GM12875 (cell line): ENCODE results near the gene CACFD1.

ENCODE experiments used
- H3K4me3 ChIP-seq: one replicate; pipeline ENCODE4 v1.5.1; 2011; ENCODE audit warnings: low read depth, low read length, control low read depth
- TF ChIP-seq, protein P1 (sequence below): IDR thresholded peaks from 2 replicates; pipeline ENCODE4 v1.5.1; 2011; ENCODE audit warnings: low read depth, mild to moderate bottlenecking, control low read depth, inconsistent platforms, low read length, moderate library complexity, borderline replicate concordance; ENCODE audit not compliant: insufficient read depth

CACFD1 gene

DNA sequence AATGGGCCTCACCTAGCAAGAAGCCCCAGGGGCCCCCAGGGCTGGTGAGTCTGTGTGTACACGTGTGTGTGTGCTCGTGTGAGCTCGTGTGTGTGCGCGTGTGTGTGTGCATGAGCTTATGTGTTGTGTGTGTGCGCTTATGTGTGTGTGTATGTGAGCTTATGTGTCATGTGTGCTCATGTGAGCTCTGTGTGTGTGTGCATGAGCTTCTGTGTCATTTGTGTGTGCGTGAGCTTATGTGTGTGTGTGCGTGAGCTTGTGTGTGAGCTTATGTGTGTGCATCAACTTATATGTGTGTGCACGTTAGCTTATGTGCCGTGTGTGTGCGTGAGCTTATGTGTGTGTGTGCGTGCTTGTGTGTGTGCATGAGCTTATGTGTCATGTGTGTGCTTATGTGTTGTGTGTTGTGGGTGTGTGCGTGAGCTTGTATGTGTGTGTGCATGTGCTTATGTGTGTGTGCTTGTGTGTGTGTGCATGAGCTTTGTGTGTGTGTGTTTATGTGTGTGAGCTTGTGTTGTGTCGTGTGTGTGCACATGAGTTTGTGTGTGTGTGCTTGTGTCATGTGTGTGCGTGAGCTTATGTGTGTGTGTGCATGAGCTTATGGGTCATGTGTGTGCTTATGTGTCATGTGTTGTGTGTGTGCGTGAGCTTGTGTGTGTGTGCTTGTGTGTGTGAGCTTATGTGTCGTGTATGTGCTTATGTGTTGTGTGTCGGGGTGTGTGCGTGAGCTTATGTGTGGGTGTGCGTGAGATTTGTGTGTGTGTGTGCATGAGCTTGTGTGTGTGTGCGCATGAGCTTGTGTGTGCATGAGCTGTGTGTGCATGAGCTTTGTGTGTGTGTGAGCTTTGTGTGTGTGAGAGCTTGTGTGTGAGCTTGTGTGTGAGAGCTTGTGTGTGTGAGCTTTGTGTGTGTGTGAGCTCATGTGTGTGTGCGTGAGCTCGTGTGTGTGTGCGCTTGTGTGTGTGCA, 35.8 kb downstream of the CACFD1 start:
- TF ChIP-seq, protein P1, sequence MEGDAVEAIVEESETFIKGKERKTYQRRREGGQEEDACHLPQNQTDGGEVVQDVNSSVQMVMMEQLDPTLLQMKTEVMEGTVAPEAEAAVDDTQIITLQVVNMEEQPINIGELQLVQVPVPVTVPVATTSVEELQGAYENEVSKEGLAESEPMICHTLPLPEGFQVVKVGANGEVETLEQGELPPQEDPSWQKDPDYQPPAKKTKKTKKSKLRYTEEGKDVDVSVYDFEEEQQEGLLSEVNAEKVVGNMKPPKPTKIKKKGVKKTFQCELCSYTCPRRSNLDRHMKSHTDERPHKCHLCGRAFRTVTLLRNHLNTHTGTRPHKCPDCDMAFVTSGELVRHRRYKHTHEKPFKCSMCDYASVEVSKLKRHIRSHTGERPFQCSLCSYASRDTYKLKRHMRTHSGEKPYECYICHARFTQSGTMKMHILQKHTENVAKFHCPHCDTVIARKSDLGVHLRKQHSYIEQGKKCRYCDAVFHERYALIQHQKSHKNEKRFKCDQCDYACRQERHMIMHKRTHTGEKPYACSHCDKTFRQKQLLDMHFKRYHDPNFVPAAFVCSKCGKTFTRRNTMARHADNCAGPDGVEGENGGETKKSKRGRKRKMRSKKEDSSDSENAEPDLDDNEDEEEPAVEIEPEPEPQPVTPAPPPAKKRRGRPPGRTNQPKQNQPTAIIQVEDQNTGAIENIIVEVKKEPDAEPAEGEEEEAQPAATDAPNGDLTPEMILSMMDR = no peak
- no peak overlapping the region for H3K4me3 ChIP-seq

DNA sequence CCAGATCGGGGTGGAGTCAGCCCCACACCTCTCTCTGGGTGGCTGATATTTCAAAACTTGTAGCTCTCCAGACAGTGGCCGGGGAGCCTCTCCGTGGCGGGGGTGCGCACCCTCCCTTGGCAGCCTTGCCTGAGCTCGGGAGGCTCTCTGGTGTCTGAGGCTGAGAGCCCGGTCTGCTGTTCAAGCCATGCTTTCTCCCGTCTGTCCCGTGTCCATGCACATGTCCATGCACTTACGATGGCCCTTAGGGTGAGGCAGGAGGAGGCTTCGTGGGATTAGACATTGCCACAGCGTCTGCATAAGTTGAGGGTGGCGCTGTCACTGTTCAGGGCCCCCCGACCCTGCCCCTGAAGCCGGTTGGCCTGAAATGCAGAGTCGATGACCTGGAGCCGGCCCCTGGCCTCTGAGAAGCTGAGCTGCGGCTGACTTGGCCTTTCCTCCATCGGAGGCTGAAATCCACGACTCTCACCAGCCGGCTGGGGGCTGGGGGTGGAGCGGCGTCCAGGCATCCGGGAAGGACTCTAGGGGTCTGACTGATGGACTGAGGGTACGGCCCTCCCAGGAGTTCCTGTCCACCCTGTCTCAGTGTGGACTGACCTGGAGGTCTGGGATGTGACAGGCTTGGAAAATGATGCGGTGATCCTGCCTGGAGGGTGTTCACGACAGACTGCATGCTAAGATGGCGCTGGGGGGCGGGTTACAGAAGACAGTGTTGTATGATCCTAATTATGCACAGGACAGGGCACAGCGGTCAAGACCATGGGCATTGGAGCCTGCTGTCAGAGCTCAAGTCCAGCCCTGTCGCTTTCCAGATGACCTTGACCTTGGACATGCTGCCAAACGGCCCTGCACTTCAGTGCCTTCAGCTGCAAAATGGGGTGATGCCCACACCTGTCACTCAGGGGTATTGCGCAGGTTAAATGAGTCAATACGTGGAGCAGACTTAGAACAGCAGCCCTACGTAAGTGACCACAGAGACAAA, 37.4 kb downstream of the CACFD1 start:
- no peak overlapping the region for H3K4me3 ChIP-seq
- TF ChIP-seq, protein P1 = no peak

DNA sequence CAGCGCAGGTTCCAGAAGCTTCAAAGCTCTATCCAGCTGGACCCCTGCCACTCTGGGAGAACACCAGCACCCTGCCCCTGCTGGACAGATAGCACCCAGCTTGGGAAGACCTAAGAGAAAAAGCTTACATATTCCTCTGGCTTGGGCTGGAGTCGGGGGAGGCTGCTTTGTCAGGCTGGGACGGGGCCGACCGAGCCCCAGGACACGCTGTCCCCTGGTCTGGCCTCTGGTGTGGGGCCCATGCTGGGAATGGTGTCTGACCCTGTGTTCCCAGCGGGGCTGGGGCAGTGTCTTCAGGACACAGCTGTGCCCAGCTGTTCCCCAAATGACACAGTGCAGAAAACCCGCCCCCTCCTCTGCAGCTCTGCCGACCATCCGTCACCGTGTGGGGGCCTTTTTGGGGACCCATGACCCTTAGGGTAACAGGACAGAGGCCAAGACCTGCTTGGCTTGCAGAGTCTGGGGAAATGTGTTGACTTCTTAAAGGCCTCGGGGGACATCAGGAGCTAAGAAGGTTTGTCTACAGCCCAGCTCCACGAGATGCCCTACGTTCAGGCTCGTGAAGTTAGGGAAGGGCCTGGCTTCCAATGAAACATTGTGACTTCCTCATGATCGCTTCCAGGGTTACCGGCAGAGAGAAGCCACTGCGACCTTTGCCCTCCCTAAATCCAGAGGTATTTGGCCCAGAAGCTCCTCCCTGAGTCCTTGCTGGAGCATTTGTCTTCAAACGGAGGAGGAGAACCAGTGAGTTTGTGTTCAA, 39.5 kb downstream of the CACFD1 start:
- H3K4me3 ChIP-seq = no peak overlapping the region

DNA sequence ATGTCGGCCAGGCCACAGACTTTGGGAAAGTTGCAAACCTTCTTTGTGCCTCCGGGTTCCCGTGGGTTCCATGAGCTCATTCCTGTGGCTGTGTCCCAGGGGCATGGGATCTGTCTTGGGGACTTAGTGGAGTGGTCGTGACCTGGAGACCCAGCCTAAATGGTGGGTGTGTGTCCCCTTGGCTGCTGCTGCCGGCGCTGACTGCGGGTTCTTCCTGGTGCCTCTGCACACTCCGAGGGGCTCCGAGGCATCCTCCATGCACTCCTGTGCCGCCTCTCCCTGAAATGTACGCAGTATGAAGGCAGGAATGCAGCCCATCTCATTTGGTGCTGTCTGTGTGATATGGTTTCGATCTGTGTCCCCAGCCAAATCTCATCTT, 40.1 kb downstream of the CACFD1 start:
- TF ChIP-seq, protein P1 = no peak
- H3K4me3 ChIP-seq = no peak overlapping the region

More for the DNA sequence above, 39.5 kb downstream of the CACFD1 start:
- TF ChIP-seq, protein P1 = no peak

DNA sequence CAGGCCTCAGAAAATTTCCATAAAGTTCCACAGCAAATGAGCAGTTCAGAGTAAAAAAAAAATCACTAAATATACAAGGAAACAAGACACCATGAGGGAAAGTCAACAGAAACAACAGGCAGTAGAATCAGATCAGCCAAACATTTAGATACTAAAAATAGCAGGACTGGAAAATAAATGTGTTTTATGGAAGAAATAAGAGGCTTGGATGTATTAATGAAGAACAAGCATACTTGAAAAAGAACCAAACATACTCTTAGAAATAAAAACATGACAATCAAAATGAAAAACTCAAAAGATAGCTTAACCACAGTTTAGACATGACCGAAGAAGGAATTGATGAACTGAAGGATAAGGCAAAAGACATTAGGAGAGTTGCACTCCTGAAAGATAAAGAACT, 42.3 kb downstream of the CACFD1 start:
- TF ChIP-seq, protein P1 = no peak
- no peak overlapping the region for H3K4me3 ChIP-seq

DNA sequence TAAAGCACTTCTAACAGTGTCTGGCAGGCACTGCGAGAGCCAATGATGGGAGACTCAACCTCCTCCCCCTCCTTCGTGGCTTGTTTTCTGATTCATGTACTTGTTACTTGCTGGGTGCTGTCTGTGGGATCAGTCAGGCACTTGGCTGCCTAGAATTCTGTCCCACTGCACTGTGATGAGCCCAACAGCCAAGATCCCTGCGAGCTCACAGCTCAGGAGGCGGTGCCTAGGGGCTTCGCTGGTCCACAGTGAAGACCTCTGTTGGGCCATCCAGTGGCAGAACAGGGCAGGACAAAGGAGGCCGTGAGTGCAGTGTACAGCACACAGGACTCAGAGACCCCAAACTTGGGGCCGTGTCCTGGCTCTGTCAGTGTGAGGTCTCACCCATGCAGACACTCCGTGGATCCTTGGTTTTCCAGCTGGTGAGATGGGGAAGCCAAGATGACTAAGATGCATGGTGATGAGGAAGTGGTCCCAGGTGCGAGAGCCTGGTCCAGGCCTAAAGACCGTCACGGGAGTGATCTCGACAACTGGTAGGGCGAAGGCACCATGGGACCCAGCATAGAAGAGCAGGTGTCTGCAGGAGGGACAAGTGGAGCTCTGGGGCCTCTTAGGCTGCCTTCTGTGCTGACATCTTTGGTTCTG, 45.5 kb downstream of the CACFD1 start:
- TF ChIP-seq, protein P1 = no peak
- H3K4me3 ChIP-seq = no peak overlapping the region
